ENCODE results near the gene ALPI.

- TF ChIP-seq CTCF (conservative IDR thresholded peaks at IDR 0.05; ENCODE audit: low read length), result no peak
- no peak for TF ChIP-seq EZH2phosphoT487 (IDR thresholded peaks at IDR 0.05; ENCODE audit: borderline replicate concordance, low read depth, low read length)
These were observed 28.8 kb downstream of the ALPI start for GRCh38 chr2:232484628-232485347.

Data from OCI-LY7 (cell line).